ENCODE results near the gene PDCD6IP.
"Not testable (repeated sequence)": the region's sequence is repeated elsewhere in the genome, so short reads cannot be mapped to it uniquely, and the experiment has no call there.

Gene PDCD6IP

DNA sequence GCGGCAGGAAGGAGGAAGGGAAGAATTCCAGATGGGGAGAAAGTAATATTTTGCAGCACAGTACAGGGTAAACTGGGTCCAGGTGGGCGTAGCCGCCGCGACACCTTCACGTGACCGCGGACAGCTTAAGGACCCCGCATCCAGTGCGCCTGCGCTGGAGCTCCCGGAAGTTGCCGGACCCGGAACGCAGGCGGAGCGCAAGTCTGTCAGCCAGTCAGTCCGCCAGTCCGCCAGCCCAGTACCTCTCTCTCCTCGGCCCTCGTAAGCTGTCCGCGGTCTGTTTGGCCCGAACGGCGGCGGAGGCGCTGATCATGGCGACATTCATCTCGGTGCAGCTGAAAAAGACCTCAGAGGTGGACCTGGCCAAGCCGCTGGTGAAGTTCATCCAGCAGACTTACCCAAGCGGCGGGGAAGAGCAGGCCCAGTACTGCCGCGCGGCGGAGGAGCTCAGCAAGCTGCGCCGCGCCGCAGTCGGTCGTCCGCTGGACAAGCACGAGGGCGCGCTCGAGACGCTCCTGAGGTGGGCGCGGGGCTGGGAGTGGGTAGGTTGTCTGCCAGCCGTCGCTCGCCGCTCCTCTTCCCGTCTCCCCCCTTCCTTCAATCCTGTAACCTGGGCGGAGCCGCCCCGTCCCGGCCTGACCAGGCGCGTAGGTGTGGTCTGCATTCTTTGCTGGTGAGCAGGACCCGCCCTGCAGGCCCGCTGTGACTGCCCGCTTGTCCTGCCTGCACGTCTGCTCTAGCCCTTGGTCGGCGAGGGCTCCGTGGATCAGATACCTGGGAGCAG lies at the start of gene PDCD6IP:
TSS of gene PDCD6IP (plus strand) at position 213 of the 784 bp plus-strand sequence. CDS start at position 312, 99 bp downstream.
- peak; percentile 72 to 87 for DNase-seq

DNA sequence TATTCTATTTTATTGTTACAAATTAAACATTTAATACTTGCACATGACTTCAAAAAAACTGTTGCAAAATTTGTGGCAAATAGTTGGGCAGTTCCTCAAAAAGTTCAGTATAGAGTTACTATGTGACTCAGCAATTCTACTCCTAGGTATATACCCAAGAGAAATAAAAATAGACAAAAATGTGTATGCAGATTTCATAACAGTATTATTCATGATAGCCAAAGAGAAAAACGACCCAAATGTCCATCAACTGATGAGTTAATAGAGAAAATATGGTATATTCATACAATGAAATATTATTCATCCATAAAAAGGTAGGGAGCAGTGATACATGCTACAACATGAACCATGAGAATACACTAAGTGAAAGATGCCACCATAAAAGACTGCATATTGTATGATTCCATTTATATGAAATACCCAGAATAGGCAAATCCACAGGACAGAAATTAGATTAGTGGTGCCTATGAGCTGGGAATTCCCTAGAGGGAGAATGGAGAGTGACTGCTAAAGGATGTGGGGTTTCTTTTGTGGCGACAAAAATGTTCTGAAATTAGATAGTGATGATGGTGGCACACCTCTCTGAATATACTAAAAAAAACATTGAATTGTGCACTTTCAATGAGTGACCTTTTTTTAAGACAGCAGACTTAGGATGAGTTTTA lies 48.8 kb upstream of the PDCD6IP start:
- no peak for DNase-seq

DNA sequence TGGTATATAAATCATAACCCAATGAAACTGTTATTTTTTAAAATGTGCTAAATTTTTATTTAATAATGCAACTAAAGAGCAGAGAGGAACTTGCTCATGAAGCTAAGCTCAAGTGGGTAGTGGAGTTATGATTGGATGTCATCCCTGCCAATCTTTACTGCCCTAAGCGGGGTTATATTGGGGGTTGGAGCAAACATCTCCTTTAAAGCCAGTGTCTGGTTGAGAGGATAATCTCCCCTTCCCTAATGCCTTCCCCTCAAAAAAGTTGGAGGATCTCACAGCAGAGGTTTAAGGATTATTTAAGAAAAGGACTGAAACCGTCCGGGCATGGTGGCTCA lies 48.2 kb upstream of the PDCD6IP start:
- DNase-seq, result no peak

DNA sequence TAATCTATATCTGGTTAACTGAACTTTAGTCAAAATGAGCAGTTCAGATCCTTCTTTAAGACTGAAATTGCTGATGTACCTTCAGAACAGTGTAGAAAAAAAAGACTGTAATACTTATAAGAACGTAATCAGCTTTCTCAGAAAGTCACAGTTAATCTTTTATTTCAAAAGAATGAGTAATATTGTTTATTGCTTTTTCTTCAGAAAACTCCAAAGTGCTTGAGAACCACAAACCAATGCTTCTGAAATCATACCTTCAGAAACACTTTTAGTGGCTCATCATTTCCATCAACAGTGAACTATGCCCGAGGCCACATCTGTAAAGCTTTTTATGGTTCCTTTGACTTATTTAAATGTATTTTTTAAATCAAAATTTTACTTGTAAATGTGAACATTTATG lies 47.1 kb upstream of the PDCD6IP start:
- no peak for DNase-seq

- not testable (repeated sequence) for DNase-seq
Measured at GRCh38 chr3:33754391-33754790, 44.0 kb upstream of the PDCD6IP start.

- no peak for DNase-seq
Measured at GRCh38 chr3:33758281-33758680, 40.1 kb upstream of the PDCD6IP start.

- DNase-seq, result no peak
Measured at GRCh38 chr3:33758864-33759263, 39.6 kb upstream of the PDCD6IP start.

GRCh38 chr3:33768578-33769330 lies 29.7 kb upstream of the PDCD6IP start:
- no peak for DNase-seq

- no peak for DNase-seq
Measured at GRCh38 chr3:33773637-33774036, 24.8 kb upstream of the PDCD6IP start.

- no peak for DNase-seq
Measured at GRCh38 chr3:33775363-33775762, 23.1 kb upstream of the PDCD6IP start.

DNA sequence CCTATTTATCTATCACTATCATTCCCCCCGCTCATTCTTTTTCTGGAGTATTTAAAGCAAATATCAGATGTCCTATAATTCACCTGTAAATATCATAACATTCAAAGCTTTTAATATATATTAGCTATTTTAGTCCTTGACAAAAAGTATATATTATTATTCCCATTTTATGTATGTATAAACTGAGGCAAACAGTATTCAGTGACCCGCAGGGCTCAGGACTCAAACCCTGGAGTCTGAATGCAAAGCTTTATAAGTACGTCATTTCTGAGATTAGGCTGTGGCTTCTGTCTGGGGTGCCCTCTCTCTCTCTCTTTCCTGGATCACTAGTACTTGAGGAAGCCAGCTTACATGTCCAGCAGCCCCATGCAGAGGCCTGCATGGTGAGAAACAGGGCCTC lies 20.4 kb upstream of the PDCD6IP start:
- no peak for DNase-seq

- DNase-seq, result no peak
Measured at GRCh38 chr3:33779751-33780150, 18.7 kb upstream of the PDCD6IP start.

DNA sequence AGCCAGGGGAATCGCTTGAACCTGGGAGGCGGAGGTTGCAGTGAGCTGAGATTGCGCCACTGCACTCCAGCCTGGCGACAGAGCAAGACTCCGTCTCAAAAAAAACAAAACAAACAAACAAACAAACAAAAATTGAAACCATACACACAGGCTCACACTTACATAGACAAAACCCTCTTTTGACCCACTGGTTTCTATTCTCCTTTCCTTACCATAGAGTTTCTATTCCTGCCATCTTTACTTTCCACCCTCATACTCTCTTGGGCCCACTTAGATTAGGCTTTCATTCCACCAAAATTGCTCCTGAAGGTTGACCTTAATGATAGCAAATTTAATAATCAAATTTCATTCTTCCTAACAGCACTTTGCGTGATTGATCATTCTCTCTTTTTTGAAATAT lies 17.0 kb upstream of the PDCD6IP start:
- not testable (repeated sequence) for DNase-seq

- no peak for DNase-seq
Measured at GRCh38 chr3:33786565-33787327, 11.7 kb upstream of the PDCD6IP start.

DNA sequence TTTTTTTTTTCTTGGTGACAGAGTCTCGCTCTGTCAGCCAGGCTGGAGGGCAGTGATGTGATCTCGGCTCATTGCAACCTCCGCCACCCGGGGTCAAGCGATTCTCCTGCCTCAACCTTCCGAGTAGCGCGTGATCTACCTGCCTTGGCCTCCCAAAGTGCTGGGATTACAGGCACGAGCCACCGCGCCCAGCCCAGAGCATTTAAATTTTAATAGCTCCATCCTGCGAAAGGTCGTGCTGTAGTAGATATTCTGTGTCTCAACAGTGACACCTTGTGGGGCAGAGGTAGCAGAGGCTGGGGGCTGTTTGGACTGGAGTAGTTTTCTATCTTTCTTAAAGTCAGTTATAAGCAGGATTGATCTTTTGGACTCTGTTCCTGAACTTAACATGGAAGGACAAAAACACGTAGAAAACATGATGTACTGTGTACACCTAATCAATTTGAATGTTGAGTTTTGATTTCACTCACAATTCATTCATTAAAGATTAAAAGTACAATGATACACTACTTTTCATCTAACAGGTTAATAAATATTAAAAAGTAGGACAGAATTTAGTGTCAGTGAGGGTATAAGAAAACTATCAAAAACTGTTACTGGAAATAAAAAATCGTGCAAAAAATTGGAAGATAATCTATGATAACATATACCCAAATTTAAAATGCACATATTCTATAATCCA lies 11.0 kb upstream of the PDCD6IP start:
- DNase-seq, result peak; percentile 48 to 55

DNA sequence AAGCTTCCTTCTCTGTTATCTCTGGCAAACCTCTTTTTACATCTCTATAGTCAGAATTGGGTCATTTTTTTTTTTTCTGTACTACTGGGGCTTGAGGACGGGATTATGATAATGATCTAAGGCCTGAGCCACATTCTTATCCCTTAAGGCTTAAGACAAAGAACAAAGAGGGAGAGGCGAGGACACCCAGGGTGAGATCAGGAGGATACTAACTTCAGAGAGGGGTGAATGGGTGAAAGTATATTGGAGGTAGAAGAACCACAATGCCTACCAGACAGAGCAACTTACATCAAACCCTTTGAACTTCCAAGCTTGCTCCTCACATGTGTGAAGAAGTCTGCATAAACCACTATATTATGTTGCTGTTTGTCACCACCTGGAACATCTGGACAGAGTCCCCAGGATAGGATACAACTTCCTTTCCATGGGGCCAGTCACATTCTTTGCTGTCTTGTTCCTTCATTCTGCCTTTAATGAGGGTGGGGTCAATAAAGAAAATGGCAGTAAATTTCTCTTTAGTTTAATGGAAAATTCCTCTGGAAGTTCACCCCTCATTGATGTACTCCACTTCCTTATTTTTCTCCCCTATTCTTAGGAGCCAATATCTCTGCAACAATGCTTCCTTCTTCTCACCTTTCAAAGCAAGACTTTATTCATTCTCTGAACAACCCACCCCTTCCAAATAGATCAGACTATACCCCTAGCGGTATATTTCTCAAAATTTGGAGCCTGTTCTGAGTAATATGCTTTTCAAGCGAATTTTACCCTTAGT lies 9.1 kb upstream of the PDCD6IP start:
- no peak for DNase-seq

GRCh38 chr3:33790091-33790490 lies 8.3 kb upstream of the PDCD6IP start:
- DNase-seq, result no peak

- no peak for DNase-seq
Measured at GRCh38 chr3:33791477-33792166, 6.8 kb upstream of the PDCD6IP start.

- DNase-seq, result no peak
Measured at GRCh38 chr3:33792167-33792892, 6.1 kb upstream of the PDCD6IP start.

DNA sequence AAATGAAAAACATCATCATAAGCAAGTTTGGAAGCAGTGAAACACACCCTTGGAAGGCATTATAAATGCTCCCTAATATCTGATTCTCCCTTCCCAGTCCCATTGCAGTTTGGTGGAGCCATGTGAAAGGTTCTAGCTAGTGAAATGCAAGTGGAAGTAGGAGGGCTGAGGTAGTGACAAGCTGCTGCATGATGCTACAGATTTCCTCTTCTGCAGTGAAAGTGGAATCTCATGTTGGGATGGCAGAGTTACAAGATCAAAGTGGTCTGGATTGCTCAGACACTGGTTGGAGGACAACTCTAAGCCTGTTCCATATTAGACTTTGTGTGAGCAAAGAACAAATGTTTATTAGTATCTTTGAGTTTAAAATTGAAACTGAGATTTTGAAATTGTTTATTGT lies 3.3 kb upstream of the PDCD6IP start:
- no peak for DNase-seq
